Upper lobe of left lung (tissue), 4 donors: ENCODE results near the gene SND1.

Experiments used
- POLR2A ChIP-seq, 4 donors: fragments of 450-650 bp; IDR thresholded peaks; one replicate each; pipeline ENCODE4 v1.5.1; 2016 to 2017; ENCODE audit warnings: antibody characterized with exemption in 4 of 4, mild to moderate bottlenecking in 2 of 4
- TF ChIP-seq, protein P1 (sequence below), 6 experiments: fragments of 450-650 bp in 4 of 6; fragments of 200-600 bp in 2 of 6; sonication (generic) in 2 of 6; IDR thresholded peaks; one replicate each; pipeline ENCODE4 v1.5.1; 2016 to 2019; ENCODE audit warnings: antibody characterized with exemption in 6 of 6

DNA sequence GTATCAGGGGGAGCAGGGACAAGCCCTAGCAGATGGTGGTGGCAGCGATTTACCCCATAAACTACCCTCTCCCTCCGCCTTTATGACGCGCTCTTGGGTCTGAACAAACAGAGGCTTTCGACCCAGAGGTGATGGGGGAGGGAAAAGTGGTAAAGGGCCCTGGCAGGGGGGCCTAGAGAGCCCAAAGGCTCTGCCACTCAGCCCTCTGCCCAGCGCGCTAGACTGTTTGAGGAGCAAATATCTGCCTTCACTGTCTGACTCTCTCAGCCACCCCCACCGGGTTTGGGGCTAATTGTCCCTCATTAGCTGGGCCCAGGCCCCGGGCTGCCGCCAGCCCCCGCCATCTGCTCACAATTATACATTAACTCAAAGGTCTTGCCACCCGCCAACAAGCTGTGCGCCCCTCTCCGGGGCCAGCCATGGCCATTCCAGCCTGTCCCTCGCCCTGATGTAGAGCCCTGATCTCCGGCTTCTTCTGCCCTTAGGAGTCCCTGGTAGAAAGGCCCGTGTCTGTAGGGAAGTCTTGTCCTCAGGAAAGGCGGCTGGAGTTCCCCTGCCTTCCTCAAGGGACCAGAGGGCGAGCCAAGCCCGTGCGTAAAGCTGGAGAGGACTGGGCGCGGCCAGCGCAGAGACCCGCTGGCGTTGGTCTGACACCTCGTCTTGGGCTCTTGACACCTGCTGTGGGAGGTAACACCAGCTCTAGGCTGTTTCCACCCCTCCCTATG lies 32.2 kb upstream of the SND1 start:
- TF ChIP-seq, protein P1, sequence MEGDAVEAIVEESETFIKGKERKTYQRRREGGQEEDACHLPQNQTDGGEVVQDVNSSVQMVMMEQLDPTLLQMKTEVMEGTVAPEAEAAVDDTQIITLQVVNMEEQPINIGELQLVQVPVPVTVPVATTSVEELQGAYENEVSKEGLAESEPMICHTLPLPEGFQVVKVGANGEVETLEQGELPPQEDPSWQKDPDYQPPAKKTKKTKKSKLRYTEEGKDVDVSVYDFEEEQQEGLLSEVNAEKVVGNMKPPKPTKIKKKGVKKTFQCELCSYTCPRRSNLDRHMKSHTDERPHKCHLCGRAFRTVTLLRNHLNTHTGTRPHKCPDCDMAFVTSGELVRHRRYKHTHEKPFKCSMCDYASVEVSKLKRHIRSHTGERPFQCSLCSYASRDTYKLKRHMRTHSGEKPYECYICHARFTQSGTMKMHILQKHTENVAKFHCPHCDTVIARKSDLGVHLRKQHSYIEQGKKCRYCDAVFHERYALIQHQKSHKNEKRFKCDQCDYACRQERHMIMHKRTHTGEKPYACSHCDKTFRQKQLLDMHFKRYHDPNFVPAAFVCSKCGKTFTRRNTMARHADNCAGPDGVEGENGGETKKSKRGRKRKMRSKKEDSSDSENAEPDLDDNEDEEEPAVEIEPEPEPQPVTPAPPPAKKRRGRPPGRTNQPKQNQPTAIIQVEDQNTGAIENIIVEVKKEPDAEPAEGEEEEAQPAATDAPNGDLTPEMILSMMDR (IDR thresholded peaks at IDR 0.05): no peak
- TF ChIP-seq POLR2A (IDR thresholded peaks at IDR 0.05): no peak
